ENCODE data around the gene MYH4. TPM values are rescaled to one million over a fixed set of nuclear protein-coding genes. Genes with fewer than 3 reads are reported as not detected.

MYH4 gene
- total RNA-seq, 1 experiment from 2014 or later, result not detected

- ChIA-PET POLR2A (no interaction called here), CTCF (interaction anchor here (0.7 to 1.1 kb wide), 2 partner anchors 14 to 46 kb away, joined by 3 read pairs; no protein-coding TSS in a partner anchor)
- Mint-ChIP-seq H3K27ac (no peak overlapping the region), H3K36me3 (no peaks in the 10 kb centered on the region), H3K4me3 (no peak overlapping the region), H3K4me1 (no peaks in the 10 kb centered on the region), H3K9me3 (no peaks in the 10 kb centered on the region), H3K27me3 (ENCODE audit: low read depth) (no peaks in the 10 kb centered on the region)
- TF ChIP-seq ZNF425 (CRISPR knock-in tag; conservative IDR thresholded peaks at IDR 0.05) (no peak), AR (CRISPR knock-in tag; IDR thresholded peaks at IDR 0.05) (no peak), OVOL2 (CRISPR knock-in tag; IDR thresholded peaks at IDR 0.05; ENCODE audit: borderline replicate concordance) (no peak), PRRX2 (CRISPR knock-in tag; IDR thresholded peaks at IDR 0.05) (no peak), FOXK1 (CRISPR knock-in tag; IDR thresholded peaks at IDR 0.05) (no peak), USF2 (CRISPR knock-in tag; IDR thresholded peaks at IDR 0.05) (no peak), SP1 (CRISPR knock-in tag; conservative IDR thresholded peaks at IDR 0.05) (no peak), ATF2 (CRISPR knock-in tag; IDR thresholded peaks at IDR 0.05; ENCODE audit: borderline replicate concordance, low read depth) (no peak), SMAD4 (CRISPR knock-in tag; IDR thresholded peaks at IDR 0.05) (no peak), EMX1 (CRISPR knock-in tag; IDR thresholded peaks at IDR 0.05) (no peak), JAZF1 (CRISPR knock-in tag; IDR thresholded peaks at IDR 0.05) (no peak), ATF3 (CRISPR knock-in tag; conservative IDR thresholded peaks at IDR 0.05) (no peak)
- no peak for DNase-seq (ENCODE audit: low spot score)
- ATAC-seq, result no peak
These were observed 65.8 kb downstream of the MYH4 start for GRCh38 chr17:10403589-10403988.

GRCh38 chr17:10398352-10398751, 71.0 kb downstream of the MYH4 start:
- ATAC-seq (peak; percentile 39; the same call in 1 of the 2 replicates), DNase-seq (ENCODE audit: low spot score) (peak; percentile 64)
- no peak overlapping the region for H3K27ac Mint-ChIP-seq
- no peak overlapping the region for H3K4me3 Mint-ChIP-seq
- no peaks in the 10 kb centered on the region for H3K9me3 Mint-ChIP-seq
- POLR2A ChIA-PET, result interaction anchor here (1.0 kb wide), 1 partner anchor 49 kb away, joined by 3 read pairs; no protein-coding TSS in a partner anchor
- CTCF ChIA-PET, result interaction anchor here (0.6 to 1.9 kb wide), 20 partner anchors 8 to 416 kb away, joined by 3 to 13 read pairs (median 4); partner anchors contain the start of gene MYH1
- TF ChIP-seq ETV6 (CRISPR knock-in tag; IDR thresholded peaks at IDR 0.05) (no peak), CTCF (IDR thresholded peaks at IDR 0.05) (peak; percentile 40; the same call in 1 of the 2 replicates)
- H3K27me3 Mint-ChIP-seq (ENCODE audit: low read depth), result no peaks in the 10 kb centered on the region
- H3K36me3 Mint-ChIP-seq, result no peaks in the 10 kb centered on the region
- no peaks in the 10 kb centered on the region for H3K4me1 Mint-ChIP-seq

All from WTC11 (cell line).